Neural progenitor cell (in vitro differentiated cells): ENCODE measurements around the gene UCHL5.

Experiments used
- CTCF ChIP-seq: fragments of 200-600 bp; sonication (generic); IDR thresholded peaks from 2 replicates; pipeline ENCODE4 v1.5.1; 2017; ENCODE audit warnings: antibody characterized with exemption, mild to moderate bottlenecking
- EZH2phosphoT487 ChIP-seq: fragments of 200-600 bp; sonication (generic); IDR thresholded peaks from 2 replicates; pipeline ENCODE4 v1.6.1; 2017; ENCODE audit warnings: antibody characterized with exemption

- no peak for TF ChIP-seq CTCF
- TF ChIP-seq EZH2phosphoT487 = no peak
Observed at GRCh38 chr1:193108471-193108870, 49.3 kb upstream of the UCHL5 start.
